ENCODE data around the gene CPTP.

Gene CPTP

GRCh38 chr1:1370771-1371300 lies 46.2 kb downstream of the CPTP start:
- no peak for DNase-seq

DNA sequence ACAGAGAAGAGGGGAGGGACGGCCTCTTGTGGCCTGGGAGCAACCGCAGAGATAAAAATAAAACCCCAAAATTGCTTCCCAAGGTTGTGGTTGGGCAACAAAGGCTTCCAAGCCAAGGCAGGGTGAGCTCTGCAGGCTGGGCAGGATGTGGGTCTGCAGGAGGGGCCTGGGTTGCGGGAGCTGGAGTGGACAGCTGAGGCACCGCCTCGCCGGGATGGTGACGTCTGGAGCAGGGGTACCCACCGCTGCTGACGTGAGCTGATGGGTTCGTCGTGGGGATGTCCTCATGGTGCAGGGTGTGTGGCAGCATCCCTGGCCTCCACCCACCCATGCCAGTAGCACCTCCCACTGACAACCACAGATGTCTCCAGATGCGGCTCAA lies 46.8 kb downstream of the CPTP start:
- DNase-seq: peak; percentile 88

GRCh38 chr1:1371746-1372711 lies 47.4 kb downstream of the CPTP start:
- peak; percentile 77 for DNase-seq

GRCh38 chr1:1373051-1373814 lies 48.6 kb downstream of the CPTP start:
- no peak for DNase-seq

- DNase-seq: no peak
These were observed 49.4 kb downstream of the CPTP start for GRCh38 chr1:1373815-1374588.

DNA sequence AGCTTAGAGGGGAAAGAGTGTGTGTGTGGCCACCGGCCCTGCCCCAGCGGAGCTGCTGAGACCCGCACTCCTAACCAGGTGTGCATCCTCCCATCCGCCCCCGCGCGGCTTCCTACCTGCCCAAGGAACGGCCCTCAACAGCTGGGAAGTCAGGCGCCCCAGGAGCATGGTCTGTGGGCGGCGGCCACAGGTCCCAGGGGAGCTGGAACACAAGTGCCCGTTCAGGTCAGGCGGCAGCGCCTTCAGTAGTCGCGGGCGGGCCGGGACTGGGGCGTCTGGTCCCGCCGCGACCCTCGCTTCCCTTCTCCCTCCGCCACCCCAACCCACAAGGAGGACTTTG lies 50.0 kb downstream of the CPTP start:
- DNase-seq: no peak

GRCh38 chr1:1374929-1375662 lies 50.5 kb downstream of the CPTP start, which contains the start of gene AURKAIP1:
TSS of gene AURKAIP1 (minus strand) at chr1:1375207. CDS start at chr1:1374756, 451 bp downstream.
- DNase-seq: peak; percentile 99

- no peak for DNase-seq
These were observed 52.1 kb downstream of the CPTP start for GRCh38 chr1:1376551-1377226.

DNA sequence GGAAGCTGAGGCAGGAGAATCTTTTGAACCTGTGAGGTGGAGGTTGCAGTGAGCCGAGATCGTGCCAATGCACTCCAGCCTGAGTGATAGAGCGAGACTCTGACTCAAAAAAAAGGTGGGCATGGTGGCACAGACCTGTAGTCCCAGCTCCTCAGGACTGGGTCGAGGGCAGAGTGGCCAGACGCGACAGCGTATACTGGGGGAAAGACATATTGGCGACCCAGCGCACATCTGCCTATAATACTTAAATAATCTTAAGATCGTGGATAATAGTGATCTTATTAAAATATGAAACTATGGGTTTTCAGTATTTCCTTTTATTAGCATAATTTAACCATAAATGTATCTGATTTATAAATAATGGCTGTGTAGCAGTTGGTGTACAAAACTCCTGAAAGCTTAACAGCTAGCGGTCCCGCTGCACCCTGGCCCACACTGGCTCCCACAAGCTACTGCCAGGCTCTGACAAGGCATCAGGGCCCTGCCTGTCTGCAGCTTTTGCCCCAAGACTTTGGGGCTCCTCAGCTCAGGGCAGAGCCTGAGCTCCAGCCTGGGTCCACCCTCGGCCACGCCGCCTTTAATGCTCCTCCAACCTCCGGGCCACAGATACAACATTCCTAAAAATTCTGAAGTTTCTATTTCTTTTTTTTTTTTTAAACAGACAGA lies 53.1 kb downstream of the CPTP start:
- no peak for DNase-seq

All from CD4-positive, alpha-beta T cell treated with Interleukin-21 for 1 hour (primary cell).